Gastroesophageal sphincter (tissue), 4 donors: ENCODE data around the gene ADORA2A. TPM values are rescaled to one million over a fixed set of nuclear protein-coding genes. Genes with fewer than 3 reads are reported as not detected.

Experiments
- ATAC-seq: fragments of 150-250 bp; one replicate; pipeline ENCODE4 v1.9.1; 2016; ENCODE audit warnings: mild to moderate bottlenecking, moderate library complexity
- H3K27ac ChIP-seq, 4 donors: fragments of 200-600 bp; sonication (generic) in 3 of 4; 1 replicate in 3 of 4; 2 replicates in 1 of 4; pipeline ENCODE4 v1.5.1; 2016 to 2019
- H3K27me3 ChIP-seq: fragments of 200-600 bp; sonication (generic); one replicate; pipeline ENCODE4 v1.5.1; 2019
- H3K36me3 ChIP-seq, 2 donors: fragments of 200-600 bp; sonication (generic); one replicate each; pipeline ENCODE4 v1.5.1; 2019; ENCODE audit warnings: control low read depth in 1 of 2
- H3K4me1 ChIP-seq, 3 donors: fragments of 200-600 bp; sonication (generic); 1 replicate in 2 of 3; 2 replicates in 1 of 3; pipeline ENCODE4 v1.5.1; 2016 to 2019; ENCODE audit warnings: control low read depth in 2 of 3
- H3K4me3 ChIP-seq, 2 donors: fragments of 200-600 bp; sonication (generic); one replicate each; pipeline ENCODE4 v1.5.1; 2019; ENCODE audit warnings: mild to moderate bottlenecking in 1 of 2, moderate library complexity in 1 of 2
- H3K9me3 ChIP-seq, 3 donors: fragments of 200-600 bp; sonication (generic); one replicate each; pipeline ENCODE4 v1.5.1; 2017 to 2019; ENCODE audit warnings: control low read depth in 2 of 3
- EP300 ChIP-seq: sonication (generic); formaldehyde crosslinking; IDR thresholded peaks from one replicate; pipeline ENCODE4 v1.6.1; 2017; ENCODE audit warnings: antibody characterized with exemption, mild to moderate bottlenecking
- POLR2A ChIP-seq, 2 donors: fragments of 450-650 bp; IDR thresholded peaks; one replicate each; pipeline ENCODE4 v1.6.1; 2017; ENCODE audit warnings: antibody characterized with exemption in 2 of 2, mild to moderate bottlenecking in 2 of 2, moderate library complexity in 1 of 2
- POLR2AphosphoS5 ChIP-seq: sonication (generic); formaldehyde crosslinking; IDR thresholded peaks from one replicate; pipeline ENCODE4 v1.6.1; 2017; ENCODE audit warnings: antibody characterized with exemption
- WGBS, 2 donors: methylation state at CpG; one replicate each; pipeline ENCODE4 v1.1.5; 2018; ENCODE audit warnings: low coverage in 1 of 2; 5-methylcytosine and 5-hydroxymethylcytosine counted together
- total RNA-seq, 4 donors: library from RNA; depleted of rRNA; stranded (reverse); fragments of >200 nt; gene quantifications; one replicate each; pipeline ENCODE4 v1.1.0, GENCODE V29; 2016
- TF ChIP-seq, protein P1 (sequence below), 4 experiments: fragments of 200-600 bp in 2 of 4; fragments of 450-650 bp in 2 of 4; sonication (generic) in 1 of 4; IDR thresholded peaks; one replicate each; pipeline ENCODE4 v1.5.1; 2017 to 2019; ENCODE audit warnings: antibody characterized with exemption in 4 of 4, mild to moderate bottlenecking in 2 of 4, moderate library complexity in 2 of 4

The ADORA2A gene
- total RNA-seq, 4 donors from 2014 or later: 1.9 to 5.7 (median 3.3) TPM

- ATAC-seq: no peak
- no peaks in the 10 kb centered on the region for H3K4me1 ChIP-seq
- H3K36me3 ChIP-seq: peaks cover 0 to 21% of the 10 kb centered on the region in 2 donors
- H3K9me3 ChIP-seq: no peaks in the 10 kb centered on the region
- WGBS, 2 donors: no CpG with 5 or more reads among the region's 12 CpGs
- H3K27me3 ChIP-seq: no peaks in the 10 kb centered on the region
- TF ChIP-seq, protein P1, sequence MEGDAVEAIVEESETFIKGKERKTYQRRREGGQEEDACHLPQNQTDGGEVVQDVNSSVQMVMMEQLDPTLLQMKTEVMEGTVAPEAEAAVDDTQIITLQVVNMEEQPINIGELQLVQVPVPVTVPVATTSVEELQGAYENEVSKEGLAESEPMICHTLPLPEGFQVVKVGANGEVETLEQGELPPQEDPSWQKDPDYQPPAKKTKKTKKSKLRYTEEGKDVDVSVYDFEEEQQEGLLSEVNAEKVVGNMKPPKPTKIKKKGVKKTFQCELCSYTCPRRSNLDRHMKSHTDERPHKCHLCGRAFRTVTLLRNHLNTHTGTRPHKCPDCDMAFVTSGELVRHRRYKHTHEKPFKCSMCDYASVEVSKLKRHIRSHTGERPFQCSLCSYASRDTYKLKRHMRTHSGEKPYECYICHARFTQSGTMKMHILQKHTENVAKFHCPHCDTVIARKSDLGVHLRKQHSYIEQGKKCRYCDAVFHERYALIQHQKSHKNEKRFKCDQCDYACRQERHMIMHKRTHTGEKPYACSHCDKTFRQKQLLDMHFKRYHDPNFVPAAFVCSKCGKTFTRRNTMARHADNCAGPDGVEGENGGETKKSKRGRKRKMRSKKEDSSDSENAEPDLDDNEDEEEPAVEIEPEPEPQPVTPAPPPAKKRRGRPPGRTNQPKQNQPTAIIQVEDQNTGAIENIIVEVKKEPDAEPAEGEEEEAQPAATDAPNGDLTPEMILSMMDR (IDR thresholded peaks at IDR 0.05): no peak
- TF ChIP-seq POLR2A (IDR thresholded peaks at IDR 0.05) (no peak), POLR2AphosphoS5 (no peak), EP300 (no peak)
- no peak overlapping the region for H3K27ac ChIP-seq
- H3K4me3 ChIP-seq: no peak overlapping the region
These were observed 17.5 kb downstream of the ADORA2A start for GRCh38 chr22:24444729-24445466.

DNA sequence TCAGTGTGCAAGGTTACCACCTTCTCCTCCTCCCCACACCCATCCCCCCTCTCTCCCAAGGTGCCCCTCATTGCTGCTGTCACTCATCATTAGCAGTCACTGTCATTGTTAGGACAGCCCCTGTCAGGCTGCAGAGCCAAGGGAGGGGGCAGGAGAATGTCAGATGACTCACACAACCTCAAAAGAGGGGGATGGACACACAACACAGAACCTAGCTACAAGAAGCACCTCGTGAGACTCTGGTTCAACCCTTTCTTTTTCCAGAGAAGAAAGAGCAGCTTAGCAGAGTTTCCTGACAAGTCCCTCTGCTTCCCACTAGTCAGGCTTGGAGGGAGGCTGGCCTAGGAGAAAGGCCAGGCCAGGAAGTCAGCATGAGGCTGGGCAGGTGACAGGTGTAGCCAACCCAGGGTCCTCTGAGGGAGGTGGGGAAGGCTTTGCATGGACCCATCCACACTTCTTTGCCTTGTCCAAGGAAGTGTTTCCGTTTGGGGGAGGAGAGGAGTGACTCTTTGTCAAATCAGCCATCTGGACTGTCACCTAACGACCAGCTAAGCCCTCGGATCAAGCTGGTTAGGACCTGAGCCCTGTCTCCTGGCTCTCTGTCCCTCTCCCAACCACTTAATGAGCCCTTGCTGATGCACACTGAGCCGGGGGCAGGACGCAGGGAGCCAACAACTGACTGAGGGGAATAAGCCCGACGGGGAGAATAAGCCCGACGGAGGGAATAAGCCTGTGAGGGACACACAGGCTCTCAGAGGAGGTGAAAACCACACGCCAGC lies 18.3 kb downstream of the ADORA2A start:
- ATAC-seq: no peak

GRCh38 chr22:24446260-24446611 lies 18.8 kb downstream of the ADORA2A start:
- no peak for ATAC-seq
- 95 to 96% methylated on average over 3 of the region's 3 CpGs for WGBS, 2 donors
- Histone ChIP-seq H3K9me3 (no peaks in the 10 kb centered on the region), H3K4me3 (no peak overlapping the region), H3K4me1 (no peaks in the 10 kb centered on the region), H3K27ac (no peak overlapping the region), H3K27me3 (no peaks in the 10 kb centered on the region), H3K36me3 (peaks cover 0 to 12% of the 10 kb centered on the region in 2 donors)
- TF ChIP-seq POLR2AphosphoS5 (no peak), POLR2A (IDR thresholded peaks at IDR 0.05) (no peak), EP300 (no peak)
- TF ChIP-seq, protein P1 (IDR thresholded peaks at IDR 0.05): no peak

More for the DNA sequence above, 18.3 kb downstream of the ADORA2A start:
- Histone ChIP-seq H3K27ac (no peak overlapping the region), H3K4me3 (no peak overlapping the region), H3K27me3 (no peaks in the 10 kb centered on the region), H3K4me1 (no peaks in the 10 kb centered on the region), H3K9me3 (no peaks in the 10 kb centered on the region), H3K36me3 (peaks cover 0 to 18% of the 10 kb centered on the region in 2 donors)
- 80 to 100% methylated on average over 1 to 2 of the region's 11 CpGs for WGBS, 2 donors
- TF ChIP-seq POLR2AphosphoS5: no peak

DNA sequence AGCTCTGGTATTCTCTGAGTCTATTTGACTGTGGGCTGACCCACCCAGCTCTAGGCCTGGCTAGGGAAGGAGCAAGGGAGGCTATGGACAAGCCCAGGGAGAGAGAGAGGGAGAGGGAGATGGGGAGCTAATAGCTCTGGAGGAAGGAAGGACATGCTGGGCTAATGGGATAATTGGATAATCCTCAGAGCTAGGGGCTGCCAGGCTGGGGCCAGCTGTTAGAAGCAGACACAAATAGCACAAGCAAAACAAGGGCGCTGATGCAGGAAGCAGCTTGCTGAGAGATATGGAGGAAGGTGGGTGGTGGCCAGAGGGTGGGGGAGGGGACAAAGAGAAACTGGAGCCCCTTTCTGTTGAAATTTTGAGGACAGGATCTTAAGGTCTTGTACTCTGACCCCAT lies 23.2 kb downstream of the ADORA2A start:
- no peak for ATAC-seq
- no peak overlapping the region for H3K4me3 ChIP-seq
- TF ChIP-seq EP300 (no peak), POLR2A (IDR thresholded peaks at IDR 0.05) (no peak), POLR2AphosphoS5 (no peak)
- TF ChIP-seq, protein P1 (IDR thresholded peaks at IDR 0.05): no peak
- H3K27me3 ChIP-seq: no peaks in the 10 kb centered on the region
- WGBS, 2 donors: 67 to 69% methylated on average over 1 of the region's 1 CpG
- H3K9me3 ChIP-seq: peaks cover 0 to 8% (median 0%) of the 10 kb centered on the region in 3 donors
- no peak overlapping the region for H3K27ac ChIP-seq
- no peaks in the 10 kb centered on the region for H3K36me3 ChIP-seq
- H3K4me1 ChIP-seq: peaks cover 0 to 6% (median 6%) of the 10 kb centered on the region in 3 donors

DNA sequence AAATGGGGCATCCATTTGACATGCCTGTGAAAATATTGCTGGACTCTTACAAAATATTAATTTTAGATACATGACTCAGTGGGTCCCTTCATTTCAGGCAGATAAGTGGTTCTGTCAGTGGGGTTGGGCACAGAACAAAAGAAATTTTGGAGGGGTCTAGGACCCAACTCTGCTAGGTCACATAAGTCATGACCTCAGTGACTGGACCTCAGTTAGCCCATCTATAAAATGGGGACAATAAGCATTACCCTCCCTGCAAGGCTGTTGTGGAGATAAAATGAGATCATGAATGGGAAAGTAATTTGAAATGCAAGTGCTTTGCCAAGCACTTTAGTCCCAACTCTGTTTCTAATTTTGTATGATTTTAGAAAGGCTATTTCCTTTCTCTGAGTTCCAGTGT lies 23.8 kb downstream of the ADORA2A start:
- peaks cover 0 to 8% (median 0%) of the 10 kb centered on the region in 3 donors for H3K9me3 ChIP-seq
- H3K36me3 ChIP-seq: no peaks in the 10 kb centered on the region
- H3K27me3 ChIP-seq: no peaks in the 10 kb centered on the region
- H3K27ac ChIP-seq: no peak overlapping the region
- no peak overlapping the region for H3K4me3 ChIP-seq
- no peak for TF ChIP-seq EP300
- ATAC-seq: no peak
- H3K4me1 ChIP-seq: peaks cover 0 to 12% (median 7%) of the 10 kb centered on the region in 3 donors
